ENCODE results near the gene RPP38. TPM values are rescaled to one million over a fixed set of nuclear protein-coding genes. Genes with fewer than 3 reads are reported as not detected.

Gene RPP38
- total RNA-seq, 1 donor from 2014 or later, result 13.3 TPM

GRCh38 chr10:15112657-15113056 is 15.5 kb downstream of the RPP38 start:
- no peak for DNase-seq (ENCODE audit: low read depth)

GRCh38 chr10:15113766-15114165 is 16.6 kb downstream of the RPP38 start:
- no peak for DNase-seq (ENCODE audit: low read depth)

- DNase-seq (ENCODE audit: low read depth), result no peak
These were observed 19.1 kb downstream of the RPP38 start for GRCh38 chr10:15116225-15116624.

GRCh38 chr10:15118615-15119014 is 21.5 kb downstream of the RPP38 start:
- no peak for DNase-seq (ENCODE audit: low read depth)

- peak; percentile 28 for DNase-seq (ENCODE audit: low read depth)
These were observed 23.4 kb downstream of the RPP38 start for GRCh38 chr10:15120523-15120922.

GRCh38 chr10:15121707-15122106 is 24.6 kb downstream of the RPP38 start:
- DNase-seq (ENCODE audit: low read depth), result no peak

GRCh38 chr10:15122477-15123030 is 25.4 kb downstream of the RPP38 start:
- DNase-seq (ENCODE audit: low read depth), result no peak

- peak; percentile 52 for DNase-seq (ENCODE audit: low read depth)
These were observed 26.6 kb downstream of the RPP38 start for GRCh38 chr10:15123749-15124184.

GRCh38 chr10:15124190-15124589 is 27.0 kb downstream of the RPP38 start:
- DNase-seq (ENCODE audit: low read depth), result no peak

- DNase-seq (ENCODE audit: low read depth), result no peak
These were observed 27.8 kb downstream of the RPP38 start for GRCh38 chr10:15124908-15125307.

GRCh38 chr10:15131330-15131729 is 34.2 kb downstream of the RPP38 start:
- no peak for DNase-seq (ENCODE audit: low read depth)

GRCh38 chr10:15136129-15137035 is 39.2 kb downstream of the RPP38 start:
- DNase-seq (ENCODE audit: low read depth), result no peak

GRCh38 chr10:15137036-15137359 is 39.8 kb downstream of the RPP38 start:
- DNase-seq (ENCODE audit: low read depth), result no peak

GRCh38 chr10:15137636-15138035 is 40.5 kb downstream of the RPP38 start:
- no peak for DNase-seq (ENCODE audit: low read depth)

- peak; percentile 8 for DNase-seq (ENCODE audit: low read depth)
These were observed 43.5 kb downstream of the RPP38 start for GRCh38 chr10:15140698-15141097.

- no peak for DNase-seq (ENCODE audit: low read depth)
These were observed 44.2 kb downstream of the RPP38 start for GRCh38 chr10:15141136-15142054.

- no peak for DNase-seq (ENCODE audit: low read depth)
These were observed 47.6 kb downstream of the RPP38 start for GRCh38 chr10:15144788-15145187.

GRCh38 chr10:15146366-15146765 is 49.2 kb downstream of the RPP38 start:
- DNase-seq (ENCODE audit: low read depth), result no peak

- no peak for DNase-seq (ENCODE audit: low read depth)
These were observed 50.6 kb downstream of the RPP38 start for GRCh38 chr10:15147594-15148392.

GRCh38 chr10:15149042-15149771 is 52.1 kb downstream of the RPP38 start:
- DNase-seq (ENCODE audit: low read depth), result no peak

Data from myocyte (in vitro differentiated cells).